DMS53 (cell line): Measurements from ENCODE around the gene HERC4.
A peak's percentile ranks its signal among the peaks of the same experiment; 100 is the strongest.
"Not testable (repeated sequence)": the region's sequence is repeated elsewhere in the genome, so short reads cannot be mapped to it uniquely, and the experiment has no call there.

Source experiments
- DNase-seq: peaks from one replicate; lab custom pipeline; 2025; lab: John Stamatoyannopoulos, UW

Gene HERC4

DNA sequence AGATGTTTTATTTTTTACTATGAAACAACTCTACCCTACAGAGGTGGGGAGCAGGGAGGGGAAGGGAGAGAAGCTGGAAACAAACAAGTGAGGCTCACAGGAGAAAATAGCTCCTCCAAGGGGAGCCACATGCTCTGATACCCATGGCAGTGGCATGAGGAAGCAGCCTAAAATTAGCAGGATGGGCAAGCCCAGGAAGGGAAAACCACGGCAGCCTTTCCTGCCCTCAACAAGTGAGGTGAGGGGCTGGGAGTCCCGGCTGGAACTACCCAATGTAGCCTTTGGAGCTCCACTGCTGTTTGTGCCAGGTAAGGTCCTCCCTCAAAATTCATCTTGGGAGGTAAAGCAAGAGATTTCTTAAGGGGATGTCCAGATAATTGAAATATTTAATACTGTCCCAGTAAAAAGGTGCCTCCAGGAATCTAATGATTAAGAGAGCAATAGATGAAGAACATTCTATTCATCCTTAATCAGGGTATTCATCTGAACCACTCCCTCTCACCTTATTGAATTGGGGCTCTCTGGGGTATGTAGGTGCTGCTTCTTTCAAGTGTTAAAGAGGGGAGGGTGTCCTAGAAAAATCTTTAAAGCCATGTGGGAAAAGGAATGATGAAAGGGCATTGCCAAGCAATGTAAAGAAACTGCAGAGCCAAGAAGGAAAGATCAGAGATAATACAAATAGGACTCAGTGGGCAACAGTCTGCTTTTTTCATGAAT is 12.8 kb upstream of the HERC4 start:
- no peak for DNase-seq

DNA sequence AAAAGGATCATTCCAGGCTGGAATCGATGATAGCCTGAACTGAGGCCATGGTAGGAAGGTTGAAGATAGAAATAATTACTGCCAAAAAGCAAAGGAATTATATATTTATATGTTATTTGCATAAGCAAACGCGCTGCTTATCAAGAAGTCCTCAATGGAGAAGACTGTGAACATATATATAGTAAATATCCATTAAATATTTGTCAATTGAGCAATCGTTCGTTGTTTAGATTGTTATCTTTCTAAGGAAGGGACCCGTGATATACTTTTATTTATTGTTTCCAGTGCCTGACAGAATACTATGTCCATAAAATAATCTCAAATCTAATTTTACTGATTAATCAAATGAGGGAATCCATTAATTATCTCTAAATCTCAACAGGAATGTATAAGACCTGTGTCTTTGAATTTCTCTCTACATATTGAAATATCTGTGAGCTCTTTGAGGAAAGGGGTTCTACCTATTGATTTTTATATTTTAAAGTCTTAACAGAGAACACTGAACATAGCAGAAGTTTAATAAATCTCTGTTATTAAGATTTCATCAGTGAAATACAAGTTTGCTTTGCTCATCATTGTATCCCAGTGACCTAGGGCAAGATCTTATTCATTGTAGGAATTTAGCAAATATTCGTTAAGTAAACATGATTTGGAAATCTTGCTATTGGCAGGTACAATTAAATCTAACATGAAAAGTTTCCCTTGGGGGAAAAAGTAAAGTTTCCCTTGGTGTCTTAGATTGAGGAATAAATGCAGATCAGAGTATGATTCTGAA is 12.0 kb upstream of the HERC4 start:
- no peak for DNase-seq

DNA sequence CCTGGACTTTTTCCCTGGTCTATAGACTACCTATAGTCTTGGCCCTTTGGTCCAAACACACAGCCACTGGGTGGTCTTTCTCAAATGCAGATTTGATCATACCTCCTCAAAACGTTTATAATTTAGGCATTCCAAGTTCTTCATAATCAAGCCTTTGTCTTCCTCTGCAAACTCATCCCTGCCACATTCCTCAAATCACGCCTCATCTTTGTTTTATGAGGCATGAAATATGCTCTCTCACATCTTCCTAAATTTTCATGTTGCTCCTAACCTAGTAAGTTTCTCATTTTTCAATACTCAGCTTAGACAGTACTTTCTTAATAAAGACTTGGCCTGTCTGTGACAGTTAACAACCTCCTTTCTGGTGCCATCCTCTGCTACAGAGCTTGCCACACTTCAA is 10.9 kb upstream of the HERC4 start:
- no peak for DNase-seq

DNA sequence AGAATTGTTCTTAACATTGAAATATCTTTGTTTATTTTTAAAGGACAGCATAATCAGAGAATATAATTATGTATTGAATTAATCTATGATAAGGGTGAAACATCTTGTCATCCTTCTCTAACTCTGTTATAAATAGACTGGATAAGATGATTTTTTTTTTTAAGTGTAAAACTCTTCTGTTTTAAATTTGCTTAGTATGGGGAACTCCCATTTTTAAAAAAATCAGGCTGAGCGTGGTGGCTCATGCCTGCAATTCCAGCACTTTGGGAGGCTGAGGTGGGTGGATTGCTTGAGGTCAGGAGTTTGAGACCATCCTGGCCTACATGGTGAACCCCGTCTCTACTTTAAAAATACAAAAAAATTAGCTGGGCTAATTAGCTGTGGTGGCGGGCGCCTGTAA is 9.4 kb upstream of the HERC4 start:
- no peak for DNase-seq

DNA sequence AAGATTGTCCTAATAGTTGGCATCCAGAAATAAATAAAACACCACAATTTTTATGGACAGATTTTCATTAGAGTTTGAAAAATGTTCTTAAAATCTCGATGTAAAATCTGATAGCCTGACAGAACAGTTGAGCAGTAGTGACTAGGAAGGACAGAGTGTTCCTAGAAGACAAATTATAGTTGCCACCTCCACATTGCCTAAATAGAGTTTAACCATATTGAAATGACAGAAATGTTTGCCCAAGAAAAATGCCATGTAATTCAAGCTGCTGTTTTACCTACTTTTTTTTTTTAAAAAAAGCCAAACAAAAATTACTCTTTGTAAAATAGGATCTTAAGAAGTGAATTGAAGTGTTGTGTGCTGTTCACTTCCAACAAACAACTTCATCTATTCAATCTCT is 8.9 kb upstream of the HERC4 start:
- DNase-seq = no peak

DNA sequence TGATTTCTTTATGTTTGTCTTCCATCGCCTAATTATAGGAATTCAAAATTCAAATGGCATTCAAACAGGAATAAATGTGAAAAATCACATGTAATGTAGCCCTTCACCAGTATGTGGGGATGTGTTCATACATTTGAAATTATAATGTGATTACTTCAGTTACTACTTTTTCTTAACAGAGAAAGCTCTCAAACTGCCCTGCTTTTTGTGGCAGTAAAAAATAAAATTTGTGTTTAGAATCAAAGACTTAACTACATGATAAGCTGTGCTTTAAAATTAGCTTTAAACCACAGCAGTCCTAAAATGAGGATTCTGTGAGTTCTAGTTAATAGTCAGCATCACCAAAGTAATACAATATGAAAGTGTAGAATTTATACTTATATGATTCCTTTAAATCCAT is 7.8 kb upstream of the HERC4 start:
- peak; percentile 25 for DNase-seq

DNA sequence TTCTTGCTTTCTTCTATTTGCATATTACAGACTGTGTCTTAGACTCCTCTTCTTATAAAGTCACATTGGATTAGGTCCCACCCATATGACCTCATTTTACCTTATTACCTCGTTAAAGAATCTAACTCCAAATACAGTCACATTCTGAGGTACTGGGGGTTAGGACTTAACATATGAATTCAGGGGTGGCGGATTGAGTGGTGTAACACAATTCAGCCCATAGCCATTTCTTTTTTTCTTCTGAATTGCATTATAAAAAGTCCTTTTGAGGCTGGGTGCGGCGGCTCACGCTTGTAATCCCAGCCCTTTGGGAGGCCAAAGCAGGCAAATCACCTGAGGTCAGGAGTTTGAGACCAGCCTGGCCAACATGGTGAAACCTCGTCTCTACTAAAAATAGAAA is 6.8 kb upstream of the HERC4 start:
- DNase-seq = no peak

DNA sequence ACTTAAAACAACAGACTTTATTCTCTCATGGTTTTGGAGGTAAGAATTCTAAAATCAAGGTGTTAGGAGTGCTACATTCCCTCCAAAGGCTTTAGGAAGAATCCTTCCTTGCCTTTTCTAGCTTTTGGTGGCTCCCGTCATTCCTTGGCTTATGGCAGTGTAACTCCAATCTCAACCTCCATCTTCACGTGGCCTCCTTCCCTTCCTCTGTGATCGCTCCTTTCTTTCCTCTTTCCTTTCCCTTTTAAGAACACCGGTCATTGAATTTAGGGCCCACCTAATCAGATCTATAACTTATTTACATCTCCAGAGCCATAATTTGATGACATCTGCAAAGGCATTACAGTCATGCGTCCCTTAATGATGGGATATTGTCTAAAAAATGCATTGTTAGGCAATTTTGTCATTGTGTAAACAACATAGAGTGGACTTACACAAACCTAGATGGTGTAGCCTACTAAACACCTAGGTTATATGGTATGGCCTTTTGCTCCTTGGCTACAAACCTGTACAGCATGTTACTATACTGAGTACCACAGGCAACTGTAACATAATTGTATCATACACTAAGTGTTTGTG is 5.9 kb upstream of the HERC4 start:
- no peak for DNase-seq

DNA sequence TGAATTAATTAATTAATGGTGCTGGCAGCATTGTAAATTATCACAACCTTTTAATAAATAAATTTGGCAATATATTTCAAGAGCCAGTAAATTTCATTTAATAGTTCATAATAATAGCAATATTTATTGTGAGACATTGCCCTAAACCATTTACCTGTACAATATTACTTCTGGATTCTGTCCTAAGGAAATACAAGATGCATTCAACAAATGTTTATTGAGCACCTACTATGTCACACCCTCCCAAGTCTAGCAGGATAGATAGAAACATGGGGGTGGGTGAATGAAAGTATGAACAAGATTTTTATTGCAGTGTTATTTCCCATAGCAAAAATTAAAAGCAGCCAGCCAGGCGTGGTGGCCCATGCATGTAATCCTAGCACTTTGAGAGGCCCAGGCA is 4.4 kb upstream of the HERC4 start:
- no peak for DNase-seq

DNA sequence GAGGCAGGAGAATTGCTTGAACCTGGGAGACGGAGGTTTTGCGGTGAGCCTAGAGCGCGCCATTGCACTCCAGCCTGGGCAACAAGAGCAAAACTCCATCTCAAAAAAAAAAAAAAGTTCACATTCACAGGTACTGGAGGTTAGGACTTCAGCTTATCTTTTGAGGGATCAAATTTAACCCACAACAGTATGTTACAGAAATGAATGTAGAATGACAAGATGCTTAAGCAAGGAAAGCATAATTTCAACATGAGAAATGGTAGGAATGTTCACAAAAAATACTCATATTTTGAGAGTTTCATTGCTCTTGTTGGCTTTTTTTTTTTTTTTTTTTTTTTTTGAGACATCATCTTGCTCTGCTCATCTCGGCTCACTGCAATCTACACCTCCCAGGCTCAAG is 1.9 kb upstream of the HERC4 start:
- DNase-seq = no peak

DNA sequence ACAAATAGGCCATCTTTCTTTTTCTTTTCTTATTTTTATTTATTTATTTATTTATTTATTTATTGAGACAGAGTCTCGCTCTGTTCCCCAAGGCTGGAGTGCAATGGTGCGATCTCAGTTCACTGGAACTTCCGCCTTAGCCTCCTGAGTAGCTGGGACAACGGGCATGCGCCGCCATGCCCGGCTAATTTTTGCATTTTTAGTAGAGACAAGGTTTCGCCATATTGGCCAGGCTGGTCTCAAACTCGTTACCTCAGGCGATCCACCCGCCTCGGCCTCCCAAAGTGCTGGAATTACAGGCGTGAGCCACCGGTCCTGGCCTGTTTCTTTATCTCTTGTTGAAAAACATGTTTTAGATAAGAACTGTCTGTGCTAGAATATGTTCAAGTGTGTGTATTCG is 998 bp upstream of the HERC4 start:
- DNase-seq = not testable (repeated sequence)

DNA sequence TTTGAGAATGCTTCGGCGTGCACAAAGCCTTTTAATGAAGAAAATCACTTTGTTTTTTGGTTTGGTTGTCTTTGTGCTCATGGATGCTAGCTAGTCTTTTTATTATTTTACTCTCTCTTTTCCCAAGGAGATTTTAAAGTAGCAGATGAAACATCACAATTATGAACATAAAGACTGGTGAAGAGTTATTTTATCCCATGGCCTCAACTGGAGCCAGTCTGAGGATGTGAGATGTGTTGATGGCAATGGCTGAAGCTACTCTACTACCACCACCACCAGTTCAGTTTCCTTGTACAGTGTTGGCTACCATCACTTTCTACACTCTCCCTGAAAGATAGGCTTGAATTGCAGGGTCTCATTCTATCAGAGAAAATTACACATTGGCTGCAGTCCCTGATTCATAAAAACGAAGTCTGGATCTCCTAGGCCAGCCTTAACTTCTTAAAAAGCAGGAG is 494 bp upstream of the HERC4 start:
- DNase-seq = peak; percentile 42

DNA sequence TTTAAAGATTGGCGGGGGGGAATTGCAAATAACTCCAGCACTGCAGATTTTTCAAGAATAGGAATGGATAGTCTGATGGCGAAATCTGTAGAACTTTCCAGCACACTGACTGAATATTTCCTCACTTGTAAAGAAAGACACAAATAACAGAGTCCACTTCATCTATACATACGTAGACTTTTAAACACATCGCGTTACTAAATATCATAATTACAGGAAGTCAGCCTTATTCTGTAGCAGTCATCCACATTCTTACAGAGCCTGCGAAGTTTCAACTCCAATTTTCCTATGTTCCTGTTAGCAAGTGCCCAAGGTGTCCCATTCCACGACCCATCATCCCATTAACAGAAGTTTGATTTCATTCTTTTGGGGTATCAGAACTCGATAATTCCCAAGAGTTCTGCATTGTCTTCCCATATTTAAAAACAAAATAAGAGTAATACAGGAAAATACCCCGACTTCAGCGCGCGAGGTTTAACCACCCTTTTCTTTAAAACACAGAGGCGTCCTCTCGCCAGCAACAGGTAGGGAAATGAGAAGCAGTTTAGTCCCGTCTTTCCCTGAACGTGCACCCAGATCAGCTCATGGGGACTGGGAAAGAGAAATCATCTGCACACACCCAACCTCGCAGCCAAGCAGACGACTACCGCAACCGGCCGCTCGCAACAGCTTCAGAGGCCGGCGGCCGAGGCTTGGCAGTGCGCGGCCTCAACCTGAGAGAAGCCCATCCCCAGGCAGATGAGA is 880 bp downstream of the HERC4 start:
- DNase-seq = peak; percentile 79

DNA sequence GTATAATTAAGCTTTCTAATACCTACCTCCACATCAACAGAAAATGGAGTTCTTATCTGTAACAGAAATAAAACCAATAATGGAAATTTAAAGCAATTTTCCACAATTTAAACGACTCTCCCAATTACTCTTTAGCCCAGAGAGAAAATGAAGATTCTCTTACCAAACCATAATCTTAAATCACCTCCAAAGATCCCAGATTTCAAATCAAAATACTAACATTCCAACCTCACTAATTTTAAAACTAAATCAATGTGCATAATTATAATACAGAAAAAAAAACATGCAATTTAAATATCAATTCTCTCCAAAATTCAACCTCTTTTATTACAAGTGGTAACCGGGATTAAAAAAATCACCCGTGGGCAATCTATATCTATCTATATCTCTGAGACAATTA is 1.5 kb downstream of the HERC4 start:
- no peak for DNase-seq

DNA sequence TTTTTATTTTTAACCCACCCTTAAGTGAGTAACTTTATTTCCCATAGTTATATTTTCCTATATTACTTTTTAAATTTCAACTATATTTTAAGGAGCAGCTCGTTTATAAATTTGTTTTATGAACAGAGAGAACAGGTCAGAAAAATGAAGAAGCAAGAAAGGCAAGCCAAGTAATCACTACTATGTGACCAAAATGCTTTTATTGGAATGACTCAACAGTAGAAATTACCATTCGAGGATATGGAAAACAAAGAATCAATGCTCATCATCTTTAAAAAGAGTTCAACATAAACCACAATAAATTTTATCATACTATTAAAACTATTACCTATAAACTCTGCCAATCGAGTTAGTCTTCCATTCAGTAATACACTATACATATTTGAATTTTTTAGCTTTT is 7.6 kb downstream of the HERC4 start:
- no peak for DNase-seq

DNA sequence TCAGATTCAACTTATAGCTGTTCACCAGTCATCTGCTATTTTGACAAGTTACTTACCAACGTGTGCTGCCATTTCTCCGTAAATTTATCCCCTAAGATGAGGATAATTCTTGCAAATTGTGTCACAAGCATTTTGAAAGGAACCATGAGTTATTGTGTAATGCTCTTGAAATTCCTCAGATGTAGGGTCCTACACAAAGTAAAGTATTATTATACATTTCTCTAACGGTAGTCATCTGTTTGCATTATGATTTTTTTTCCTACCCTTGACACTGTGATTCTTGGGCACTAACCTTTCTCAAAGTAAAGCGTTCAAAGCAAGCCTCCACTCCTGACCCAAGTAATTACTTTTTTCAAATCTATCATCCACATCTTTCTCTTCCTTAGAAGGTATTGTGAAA is 8.1 kb downstream of the HERC4 start:
- DNase-seq = no peak

DNA sequence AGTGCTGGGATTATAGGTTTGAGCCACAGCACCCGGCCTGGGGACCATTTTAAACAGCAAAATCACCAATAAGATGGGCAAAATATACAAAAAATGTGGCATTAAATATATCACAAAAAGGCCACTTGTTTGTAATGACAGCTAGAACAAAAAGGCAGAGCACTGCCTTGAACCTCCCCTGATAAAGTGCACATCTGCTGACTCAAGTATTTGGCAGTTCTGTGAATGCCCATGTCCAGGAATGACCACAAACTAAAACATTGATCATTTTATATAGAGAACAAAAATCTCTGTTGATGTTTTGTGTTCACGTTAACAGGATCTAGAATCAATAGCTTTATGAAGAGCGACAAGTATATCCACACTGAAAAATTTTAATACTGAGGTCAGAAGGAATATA is 21.5 kb downstream of the HERC4 start:
- DNase-seq = no peak

DNA sequence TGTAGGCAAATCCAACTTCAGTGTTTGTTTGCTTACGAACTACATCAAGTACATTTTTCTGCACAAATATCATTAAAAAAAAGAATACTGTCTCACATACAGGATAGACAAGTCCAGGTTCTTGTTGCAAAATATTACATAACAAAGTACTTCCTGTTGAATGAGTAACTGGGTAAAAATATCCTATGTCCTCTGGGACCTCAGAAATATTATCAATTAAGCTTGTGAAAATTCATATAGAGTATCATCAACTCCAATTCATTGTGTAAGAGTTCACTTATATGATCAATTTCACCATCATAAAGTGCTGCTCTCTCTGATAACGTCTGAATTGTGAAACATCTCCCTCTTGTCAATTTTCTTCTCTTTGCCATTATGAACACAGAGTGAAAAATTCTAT is 22.6 kb downstream of the HERC4 start:
- DNase-seq = peak; percentile 24

DNA sequence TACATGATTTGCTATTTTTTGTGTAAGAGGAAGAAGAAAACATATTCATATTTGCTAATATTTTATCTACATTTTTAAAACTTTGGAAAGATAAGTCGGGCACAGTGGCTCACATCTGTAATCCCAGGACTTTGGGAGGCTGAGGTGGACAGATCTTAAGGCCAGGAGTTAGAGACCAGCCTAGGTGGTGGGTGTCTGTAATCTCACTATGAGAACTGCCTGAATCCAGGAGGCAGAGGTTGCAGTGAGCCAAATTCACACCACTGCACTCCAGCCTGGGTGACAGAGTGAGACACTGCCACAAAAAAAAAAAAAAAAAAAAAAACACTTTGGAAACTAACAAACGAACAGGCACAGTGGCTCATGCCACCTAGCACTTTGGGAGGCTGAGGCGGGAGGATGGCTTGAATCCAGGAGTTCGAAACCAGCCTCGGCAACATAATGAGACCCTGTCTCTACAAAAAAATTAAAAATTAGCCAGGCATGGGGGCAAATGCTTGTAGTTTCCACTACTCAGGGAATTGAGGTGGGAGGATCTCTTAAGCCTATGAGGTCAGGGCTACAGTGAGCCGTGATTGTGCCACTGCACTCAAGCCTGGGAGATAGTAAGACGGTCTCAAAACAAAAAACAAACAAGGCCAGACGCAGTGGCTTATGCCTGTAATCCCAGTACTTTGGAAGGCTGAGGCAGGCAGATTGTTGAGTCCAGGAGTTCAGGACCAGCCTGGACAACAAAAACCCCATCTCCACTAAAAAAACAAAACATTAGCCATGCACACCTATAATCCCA is 25.6 kb downstream of the HERC4 start:
- DNase-seq = peak; percentile 12

DNA sequence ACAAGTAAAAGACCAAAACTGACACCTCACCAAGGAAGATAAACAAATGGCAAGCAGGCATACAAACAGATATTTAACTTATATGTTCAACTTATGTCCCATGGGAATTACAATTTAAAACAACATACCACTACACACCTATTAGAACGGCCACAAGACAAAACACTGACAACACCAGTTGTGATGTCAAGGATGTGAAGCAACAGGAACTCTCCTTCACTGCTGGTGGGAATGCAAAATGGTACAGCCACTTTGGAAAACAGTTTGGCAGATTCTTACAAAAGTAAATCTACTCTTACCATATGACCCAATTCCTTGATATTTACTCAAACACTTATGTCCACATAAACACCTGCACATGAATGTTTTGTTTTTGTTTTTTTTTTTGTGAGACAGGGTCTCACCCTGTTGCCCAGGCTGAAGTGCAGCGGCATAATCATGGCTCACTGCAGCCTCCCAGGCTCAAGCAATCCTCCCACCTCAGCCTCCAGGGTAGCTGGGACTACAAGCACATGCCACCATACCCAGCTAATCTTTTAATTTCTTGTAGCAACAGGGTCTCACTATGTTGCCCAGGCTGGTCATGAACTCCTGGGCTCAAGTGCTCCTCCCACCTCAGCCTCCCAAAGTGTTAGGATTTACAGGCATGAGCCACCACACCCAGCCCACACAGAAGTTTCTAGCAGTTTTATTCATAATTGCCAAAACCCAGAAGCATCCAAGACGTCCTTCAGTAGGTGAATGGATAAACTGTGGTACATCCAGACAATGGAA is 27.3 kb downstream of the HERC4 start:
- peak; percentile 67 for DNase-seq

DNA sequence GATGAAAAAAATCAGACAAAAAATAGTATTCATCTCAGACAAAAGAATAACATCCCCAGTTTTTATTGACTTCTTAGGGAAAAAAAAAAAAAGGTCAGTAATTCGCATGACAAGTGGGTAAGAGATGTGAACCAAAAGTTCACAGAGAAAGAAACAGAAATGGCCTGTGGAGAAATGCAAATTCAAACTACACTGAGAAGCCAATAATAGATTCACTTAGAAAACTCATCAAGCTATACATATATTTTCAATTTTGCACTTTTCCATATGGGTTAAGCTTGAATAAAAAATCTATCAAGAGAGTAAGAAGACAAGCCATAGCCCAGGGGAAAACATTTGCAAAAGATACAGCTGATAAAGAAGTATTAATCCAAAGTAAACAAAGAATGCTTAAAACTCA is 28.0 kb downstream of the HERC4 start:
- DNase-seq = no peak
